OCI-LY3 (cell line): Measurements from ENCODE around the gene VPS26A.
A peak's percentile ranks its signal among the peaks of the same experiment; 100 is the strongest.

Experiments used
- H2AFZ ChIP-seq: fragments of 200-600, 300-600 bp; shearing (Covaris generic); 2 replicates; pipeline ENCODE4 v1.6.0; 2014; ENCODE audit warnings: antibody characterized with exemption, low read depth, low read length
- H3K27ac ChIP-seq: fragments of 200-600, 300-600 bp; sonication (generic); 2 replicates; pipeline ENCODE4 v1.5.1; 2014; ENCODE audit warnings: mild to moderate bottlenecking, low read length, moderate library complexity, mixed read lengths
- H3K27me3 ChIP-seq: fragments of 200-600, 300-600 bp; sonication (generic); 2 replicates; pipeline ENCODE4 v1.6.1; 2014; ENCODE audit warnings: low read depth, low read length, mixed read lengths
- H3K36me3 ChIP-seq: fragments of 200-600, 300-600 bp; sonication (generic); replicated peaks from 2 replicates; pipeline ENCODE3; 2014; ENCODE audit warnings: low read depth, low read length, mixed read lengths
- H3K4me1 ChIP-seq: fragments of 300-600, 200-600 bp; sonication (generic); 2 replicates; pipeline ENCODE4 v1.6.1; 2014; ENCODE audit warnings: low read length, mixed read lengths
- H3K4me2 ChIP-seq: fragments of 200-600, 300-600 bp; sonication (generic); 2 replicates; pipeline ENCODE4 v1.6.1; 2014; ENCODE audit warnings: low read length, mixed read lengths
- H3K4me3 ChIP-seq: fragments of 300-600, 200-600 bp; sonication (generic); 2 replicates; pipeline ENCODE4 v1.5.1; 2014; ENCODE audit warnings: antibody characterized with exemption, mild to moderate bottlenecking, low read length, moderate library complexity
- H3K79me2 ChIP-seq: fragments of 300-600, 200-600 bp; shearing (Covaris generic); 2 replicates; pipeline ENCODE4 v1.6.1; 2014; ENCODE audit warnings: mild to moderate bottlenecking, low read length, mixed read lengths
- H3K9ac ChIP-seq: fragments of 300-600, 200-600 bp; shearing (Covaris generic); 2 replicates; pipeline ENCODE4 v1.6.0; 2014; ENCODE audit warnings: mild to moderate bottlenecking, low read length, moderate library complexity
- H3K9me3 ChIP-seq: fragments of 200-600, 300-600 bp; shearing (Covaris generic); 2 replicates; pipeline ENCODE4 v1.6.1; 2014; ENCODE audit warnings: low read length, mixed read lengths; ENCODE audit not compliant: insufficient read depth
- H4K20me1 ChIP-seq: fragments of 200-600, 300-600 bp; sonication (generic); 2 replicates; pipeline ENCODE4 v1.6.1; 2016; ENCODE audit warnings: low read length, mixed read lengths; ENCODE audit not compliant: insufficient read depth
- EZH2phosphoT487 ChIP-seq: fragments of 200-600 bp; shearing (Covaris generic); IDR thresholded peaks from 2 replicates; pipeline ENCODE4 v1.6.1; 2018; ENCODE audit warnings: antibody characterized with exemption, mixed run types, low read depth
- TF ChIP-seq, protein P1 (sequence below): fragments of 200-600, 300-600 bp; sonication (generic); IDR thresholded peaks from 2 replicates; pipeline ENCODE4 v1.5.1; 2014; ENCODE audit warnings: antibody characterized with exemption, low read length, low read depth

Gene VPS26A

DNA sequence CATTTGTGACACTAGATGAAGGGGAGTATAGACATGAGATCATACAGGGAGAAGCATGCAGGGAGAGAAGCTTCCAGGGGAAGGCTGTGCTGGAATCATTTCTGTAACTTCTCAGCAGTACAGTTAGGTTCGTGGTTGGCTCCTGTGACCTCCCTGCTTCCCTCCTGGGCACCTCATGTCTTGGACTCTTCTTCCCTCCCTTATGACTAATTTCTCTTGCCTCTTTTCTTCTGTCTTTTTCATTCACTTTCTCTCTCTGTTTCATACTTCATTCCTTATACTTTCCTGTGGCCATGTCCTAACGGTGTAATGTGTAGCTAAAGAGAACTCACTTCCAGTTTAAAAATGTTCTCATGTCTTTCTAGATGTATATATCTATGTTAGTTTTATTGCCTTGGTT lies 77.1 kb downstream of the VPS26A start:
- Histone ChIP-seq H3K36me3 (peaks cover 2% of the 10 kb centered on the region), H4K20me1 (no peaks in the 10 kb centered on the region), H3K9ac (no peak overlapping the region), H3K4me1 (peaks cover 9% of the 10 kb centered on the region), H2AFZ (no peak overlapping the region), H3K79me2 (no peaks in the 10 kb centered on the region), H3K4me3 (no peak overlapping the region), H3K9me3 (no peaks in the 10 kb centered on the region), H3K27me3 (no peaks in the 10 kb centered on the region), H3K4me2 (no peak overlapping the region), H3K27ac (no peak overlapping the region)
- no peak for TF ChIP-seq EZH2phosphoT487
- TF ChIP-seq, protein P1, sequence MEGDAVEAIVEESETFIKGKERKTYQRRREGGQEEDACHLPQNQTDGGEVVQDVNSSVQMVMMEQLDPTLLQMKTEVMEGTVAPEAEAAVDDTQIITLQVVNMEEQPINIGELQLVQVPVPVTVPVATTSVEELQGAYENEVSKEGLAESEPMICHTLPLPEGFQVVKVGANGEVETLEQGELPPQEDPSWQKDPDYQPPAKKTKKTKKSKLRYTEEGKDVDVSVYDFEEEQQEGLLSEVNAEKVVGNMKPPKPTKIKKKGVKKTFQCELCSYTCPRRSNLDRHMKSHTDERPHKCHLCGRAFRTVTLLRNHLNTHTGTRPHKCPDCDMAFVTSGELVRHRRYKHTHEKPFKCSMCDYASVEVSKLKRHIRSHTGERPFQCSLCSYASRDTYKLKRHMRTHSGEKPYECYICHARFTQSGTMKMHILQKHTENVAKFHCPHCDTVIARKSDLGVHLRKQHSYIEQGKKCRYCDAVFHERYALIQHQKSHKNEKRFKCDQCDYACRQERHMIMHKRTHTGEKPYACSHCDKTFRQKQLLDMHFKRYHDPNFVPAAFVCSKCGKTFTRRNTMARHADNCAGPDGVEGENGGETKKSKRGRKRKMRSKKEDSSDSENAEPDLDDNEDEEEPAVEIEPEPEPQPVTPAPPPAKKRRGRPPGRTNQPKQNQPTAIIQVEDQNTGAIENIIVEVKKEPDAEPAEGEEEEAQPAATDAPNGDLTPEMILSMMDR: no peak

DNA sequence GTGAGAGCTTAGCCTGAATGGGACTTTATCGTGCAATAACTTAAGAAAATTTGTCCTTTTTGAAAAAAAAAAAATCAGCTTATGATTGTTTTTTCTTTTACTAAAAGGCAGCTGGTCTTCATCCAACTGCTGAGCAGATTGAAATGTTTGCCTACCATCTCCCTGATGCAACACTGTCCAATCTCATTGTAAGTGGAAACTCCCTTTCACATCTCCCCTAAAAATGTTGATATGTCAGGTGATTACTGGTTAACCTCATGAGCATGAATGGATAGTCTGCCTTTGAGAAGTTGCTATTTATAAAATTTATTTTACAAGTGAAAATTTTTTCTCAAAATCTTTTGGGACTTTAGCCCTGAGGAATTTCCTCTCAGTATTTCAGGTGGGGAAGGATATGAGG lies 78.4 kb downstream of the VPS26A start:
- H4K20me1 ChIP-seq: no peaks in the 10 kb centered on the region
- H3K79me2 ChIP-seq: no peaks in the 10 kb centered on the region
- TF ChIP-seq, protein P1: no peak
- TF ChIP-seq EZH2phosphoT487: no peak
- H3K9ac ChIP-seq: no peak overlapping the region
- no peaks in the 10 kb centered on the region for H3K27me3 ChIP-seq
- no peak overlapping the region for H3K4me3 ChIP-seq
- no peak overlapping the region for H2AFZ ChIP-seq
- H3K9me3 ChIP-seq: no peaks in the 10 kb centered on the region
- H3K27ac ChIP-seq: peak overlapping the region; percentile 32; the same call in 1 of the 2 replicates
- H3K4me2 ChIP-seq: no peak overlapping the region
- peaks cover 2% of the 10 kb centered on the region for H3K36me3 ChIP-seq
- H3K4me1 ChIP-seq: peaks cover 9% of the 10 kb centered on the region

DNA sequence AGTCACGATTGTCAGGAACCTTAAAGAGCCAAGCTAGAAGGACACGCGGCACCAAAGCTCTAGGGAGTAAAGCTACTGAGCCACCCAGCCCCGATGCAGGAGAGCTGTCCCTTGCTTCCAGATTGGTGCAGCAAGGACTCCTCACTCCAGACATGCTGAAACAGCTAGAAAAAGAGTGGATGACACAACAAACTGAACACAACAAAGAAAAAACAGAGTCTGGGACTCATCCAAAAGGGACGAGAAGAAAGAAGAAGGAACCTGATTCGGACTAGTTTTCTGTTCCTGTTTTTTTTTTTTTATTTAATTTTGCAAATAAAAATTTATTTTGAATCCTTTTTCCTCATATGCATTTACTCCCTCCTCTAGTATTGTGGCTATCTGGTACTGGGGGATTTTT lies 84.8 kb downstream of the VPS26A start:
- H3K9me3 ChIP-seq: no peaks in the 10 kb centered on the region
- no peak overlapping the region for H2AFZ ChIP-seq
- no peaks in the 10 kb centered on the region for H4K20me1 ChIP-seq
- H3K4me1 ChIP-seq: no peaks in the 10 kb centered on the region
- peaks cover 12% of the 10 kb centered on the region for H3K36me3 ChIP-seq
- TF ChIP-seq, protein P1: no peak
- no peak for TF ChIP-seq EZH2phosphoT487
- H3K4me3 ChIP-seq: no peak overlapping the region
- no peaks in the 10 kb centered on the region for H3K27me3 ChIP-seq
- H3K79me2 ChIP-seq: no peaks in the 10 kb centered on the region
- H3K27ac ChIP-seq: no peak overlapping the region
- no peak overlapping the region for H3K4me2 ChIP-seq
- no peak overlapping the region for H3K9ac ChIP-seq

DNA sequence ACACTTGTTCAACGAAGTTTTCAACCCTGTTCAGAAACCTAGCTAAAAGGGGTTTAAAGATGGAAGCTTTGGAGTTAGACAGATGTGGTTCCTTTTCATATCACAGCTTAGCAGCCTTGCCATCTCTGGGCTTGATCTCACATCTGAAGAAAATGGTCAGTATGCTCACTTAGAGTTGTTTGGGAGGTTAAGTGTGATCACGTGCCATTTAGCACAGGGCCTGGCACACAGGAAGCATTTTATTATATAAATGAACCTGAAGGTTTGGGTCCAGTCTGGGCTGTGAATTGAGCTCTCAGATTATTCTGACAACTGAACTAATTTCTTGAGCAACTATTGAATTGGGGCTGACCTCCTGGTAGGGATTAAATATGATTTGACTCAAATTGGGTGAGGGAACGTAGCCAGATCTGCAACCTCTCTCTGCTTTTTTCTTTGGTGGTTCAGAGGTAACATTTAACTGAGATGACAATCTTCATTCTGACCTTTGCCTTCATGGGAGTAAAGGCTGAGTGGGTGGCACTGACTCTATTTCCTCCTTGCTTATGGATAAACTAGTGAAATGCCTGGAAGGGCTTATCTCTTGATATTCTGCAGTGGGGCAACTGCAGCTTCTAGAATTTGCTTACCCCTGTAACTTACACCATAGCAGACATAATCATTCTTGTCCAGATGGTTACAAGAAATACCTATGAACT lies 86.0 kb downstream of the VPS26A start:
- no peak overlapping the region for H3K27ac ChIP-seq

More for the DNA sequence above, 86.0 kb downstream of the VPS26A start:
- H3K79me2 ChIP-seq: no peaks in the 10 kb centered on the region
- no peaks in the 10 kb centered on the region for H4K20me1 ChIP-seq
- no peaks in the 10 kb centered on the region for H3K9me3 ChIP-seq
- H3K9ac ChIP-seq: no peak overlapping the region
- no peaks in the 10 kb centered on the region for H3K4me1 ChIP-seq
- H3K36me3 ChIP-seq: peaks cover 12% of the 10 kb centered on the region
- no peak overlapping the region for H3K4me2 ChIP-seq
- H3K27me3 ChIP-seq: no peaks in the 10 kb centered on the region
- TF ChIP-seq EZH2phosphoT487: no peak
- TF ChIP-seq, protein P1: no peak
- H2AFZ ChIP-seq: no peak overlapping the region
- no peak overlapping the region for H3K4me3 ChIP-seq
